ENCODE data around the gene PPP2R5D.
"Not testable (repeated sequence)": the region's sequence is repeated elsewhere in the genome, so short reads cannot be mapped to it uniquely, and the experiment has no call there.

The PPP2R5D gene

DNA sequence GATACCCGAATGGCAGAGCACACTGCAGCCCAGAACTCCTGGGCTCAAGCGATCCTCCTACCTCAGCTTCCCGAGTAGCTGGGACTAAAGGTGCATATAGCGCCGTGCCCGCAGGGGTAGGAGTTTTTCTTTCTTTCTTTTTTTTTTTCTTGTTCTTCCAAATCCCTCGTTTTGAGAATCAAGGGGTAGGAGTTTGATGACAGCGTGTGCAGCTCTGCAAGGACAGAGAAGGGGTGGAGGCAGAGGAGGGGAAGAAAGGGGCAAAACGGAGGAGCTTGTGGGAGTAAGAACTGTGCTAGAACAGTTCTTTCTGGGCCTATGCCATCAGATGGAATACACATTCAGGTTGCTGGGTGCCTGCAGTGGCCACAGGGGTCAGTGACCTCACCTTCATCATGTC, 52.3 kb downstream of the PPP2R5D start:
- TF ChIP-seq, protein P1, sequence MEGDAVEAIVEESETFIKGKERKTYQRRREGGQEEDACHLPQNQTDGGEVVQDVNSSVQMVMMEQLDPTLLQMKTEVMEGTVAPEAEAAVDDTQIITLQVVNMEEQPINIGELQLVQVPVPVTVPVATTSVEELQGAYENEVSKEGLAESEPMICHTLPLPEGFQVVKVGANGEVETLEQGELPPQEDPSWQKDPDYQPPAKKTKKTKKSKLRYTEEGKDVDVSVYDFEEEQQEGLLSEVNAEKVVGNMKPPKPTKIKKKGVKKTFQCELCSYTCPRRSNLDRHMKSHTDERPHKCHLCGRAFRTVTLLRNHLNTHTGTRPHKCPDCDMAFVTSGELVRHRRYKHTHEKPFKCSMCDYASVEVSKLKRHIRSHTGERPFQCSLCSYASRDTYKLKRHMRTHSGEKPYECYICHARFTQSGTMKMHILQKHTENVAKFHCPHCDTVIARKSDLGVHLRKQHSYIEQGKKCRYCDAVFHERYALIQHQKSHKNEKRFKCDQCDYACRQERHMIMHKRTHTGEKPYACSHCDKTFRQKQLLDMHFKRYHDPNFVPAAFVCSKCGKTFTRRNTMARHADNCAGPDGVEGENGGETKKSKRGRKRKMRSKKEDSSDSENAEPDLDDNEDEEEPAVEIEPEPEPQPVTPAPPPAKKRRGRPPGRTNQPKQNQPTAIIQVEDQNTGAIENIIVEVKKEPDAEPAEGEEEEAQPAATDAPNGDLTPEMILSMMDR (conservative IDR thresholded peaks at IDR 0.05; ENCODE audit: low read depth, low read length): no peak
- DNase-seq (ENCODE audit: low read depth): no peak
- no peak overlapping the region for H3K4me3 ChIP-seq (ENCODE audit: low read depth, low read length)

DNA sequence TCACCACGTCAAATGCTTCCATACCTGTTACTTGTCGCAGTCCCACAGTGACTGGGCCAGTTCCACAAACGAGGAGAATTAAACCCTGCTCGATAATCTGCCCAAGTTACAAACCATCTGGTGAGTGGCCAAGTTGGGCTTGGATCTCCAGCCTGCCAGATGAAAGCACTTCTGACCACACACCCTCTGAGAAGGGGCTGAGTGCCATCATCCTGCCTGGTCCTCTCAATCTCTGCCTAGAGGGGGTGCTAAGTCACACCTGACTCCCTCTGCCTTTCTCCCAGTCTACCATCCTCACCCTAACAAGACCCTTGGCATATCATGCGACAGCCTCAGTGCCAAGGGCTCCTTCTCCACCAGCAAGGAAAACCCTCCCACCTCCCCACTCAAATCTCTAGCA, 52.8 kb downstream of the PPP2R5D start:
- no peak overlapping the region for H3K4me3 ChIP-seq (ENCODE audit: low read depth, low read length)
- DNase-seq (ENCODE audit: low read depth): no peak
- TF ChIP-seq, protein P1 (conservative IDR thresholded peaks at IDR 0.05; ENCODE audit: low read depth, low read length): peak; percentile 7

DNA sequence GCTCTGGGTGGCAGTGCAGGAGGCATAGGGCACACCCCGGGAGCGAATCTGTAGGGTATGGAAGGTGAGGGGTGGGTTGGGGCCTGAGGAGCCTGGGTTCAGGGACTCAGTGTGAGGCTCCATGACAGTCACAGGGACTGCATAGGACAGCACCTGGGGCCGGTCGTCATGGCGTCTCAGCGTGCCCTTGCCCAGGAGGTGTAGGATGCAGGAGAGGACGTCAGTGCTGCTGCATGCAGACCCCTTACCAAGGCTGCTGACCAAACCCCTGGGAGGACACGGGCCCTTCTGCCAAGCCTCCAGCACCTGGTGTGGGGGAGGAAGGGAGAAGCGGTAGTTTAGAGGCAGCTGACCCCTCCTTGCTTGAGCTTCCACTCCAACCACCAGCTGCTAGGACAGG, 53.3 kb downstream of the PPP2R5D start:
- no peak for DNase-seq (ENCODE audit: low read depth)
- H3K4me3 ChIP-seq (ENCODE audit: low read depth, low read length): no peak overlapping the region
- TF ChIP-seq, protein P1 (conservative IDR thresholded peaks at IDR 0.05; ENCODE audit: low read depth, low read length): no peak

- TF ChIP-seq, protein P1 (conservative IDR thresholded peaks at IDR 0.05; ENCODE audit: low read depth, low read length): no peak
- no peak overlapping the region for H3K4me3 ChIP-seq (ENCODE audit: low read depth, low read length)
- no peak for DNase-seq (ENCODE audit: low read depth)
Measured at GRCh38 chr6:43038727-43039126, 54.4 kb downstream of the PPP2R5D start.

DNA sequence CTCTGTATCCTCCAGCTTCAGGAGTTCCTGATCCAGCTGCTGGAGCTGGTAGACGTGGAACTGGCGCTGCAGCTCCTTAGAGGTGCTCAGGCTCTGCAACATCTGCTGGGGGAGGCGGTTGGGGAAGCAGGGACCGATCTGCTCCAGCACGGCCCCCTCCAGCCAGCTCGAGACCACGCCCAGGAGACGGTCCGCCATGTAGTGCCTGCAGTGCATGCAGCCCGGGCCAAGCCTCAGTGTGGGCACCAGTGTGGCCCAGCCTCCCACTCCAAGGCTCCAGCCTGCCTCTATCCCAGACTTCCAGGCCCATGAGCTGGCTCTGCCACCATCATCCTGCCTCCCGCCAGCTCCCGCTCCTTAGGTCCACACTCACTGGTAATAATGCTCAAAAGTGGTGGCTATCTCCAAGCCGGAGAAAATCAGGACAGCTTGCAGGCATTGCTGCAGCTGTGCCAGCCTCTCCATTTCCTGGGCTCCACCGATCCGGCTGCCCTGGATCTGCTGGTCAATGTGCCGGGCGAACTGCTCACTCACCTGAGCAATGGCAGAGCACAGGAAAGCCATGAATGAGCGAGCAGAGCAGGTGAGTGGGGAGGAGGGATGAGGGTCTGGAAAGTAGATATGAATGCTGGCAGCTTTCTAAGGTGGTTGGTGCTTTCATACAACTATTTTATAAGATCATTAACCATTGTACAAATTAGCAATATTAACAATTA, 56.3 kb downstream of the PPP2R5D start:
- no peak overlapping the region for H3K4me3 ChIP-seq (ENCODE audit: low read depth, low read length)
- TF ChIP-seq, protein P1 (conservative IDR thresholded peaks at IDR 0.05; ENCODE audit: low read depth, low read length): no peak
- DNase-seq (ENCODE audit: low read depth): no peak

- H3K4me3 ChIP-seq (ENCODE audit: low read depth, low read length); DNase-seq (ENCODE audit: low read depth): not testable (repeated sequence)
Measured at GRCh38 chr6:43041475-43041874, 57.1 kb downstream of the PPP2R5D start.

DNA sequence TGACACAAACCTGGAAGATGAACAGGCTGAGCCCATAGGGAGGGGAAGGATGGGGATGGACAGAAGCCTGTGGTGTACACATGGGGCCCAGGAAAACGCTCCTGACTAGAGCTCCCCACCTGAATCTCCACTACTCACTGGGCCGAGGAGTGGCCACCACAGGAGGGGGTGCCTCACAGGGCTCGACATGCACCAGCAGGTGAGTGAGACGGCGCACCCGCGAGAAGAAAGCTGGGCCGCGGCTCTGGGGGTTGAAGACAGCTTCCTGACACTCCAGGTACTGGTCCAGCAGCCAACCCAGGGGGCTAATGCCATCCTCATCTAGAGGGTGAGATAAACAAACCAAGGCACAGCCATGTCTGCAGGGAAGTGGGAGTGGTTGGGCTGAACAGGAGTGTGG, 58.9 kb downstream of the PPP2R5D start:
- TF ChIP-seq, protein P1 (conservative IDR thresholded peaks at IDR 0.05; ENCODE audit: low read depth, low read length): no peak
- H3K4me3 ChIP-seq (ENCODE audit: low read depth, low read length): no peak overlapping the region
- DNase-seq (ENCODE audit: low read depth): no peak
